Measurements from ENCODE around the gene CIROP. TPM values are rescaled to one million over a fixed set of nuclear protein-coding genes. Genes with fewer than 3 reads are reported as not detected.

Gene CIROP
- polyA plus RNA-seq, 3 donors, result not detected

- peak in 10 of 11 donors; percentile 79 to 90 (median 87) for DNase-seq (ENCODE audit: extremely low read depth in 1 of 11, low read depth in 9 of 11, low spot score in 4 of 11)
Measured at GRCh38 chr14:23057757-23058653, 46.8 kb downstream of the CIROP start.

DNA sequence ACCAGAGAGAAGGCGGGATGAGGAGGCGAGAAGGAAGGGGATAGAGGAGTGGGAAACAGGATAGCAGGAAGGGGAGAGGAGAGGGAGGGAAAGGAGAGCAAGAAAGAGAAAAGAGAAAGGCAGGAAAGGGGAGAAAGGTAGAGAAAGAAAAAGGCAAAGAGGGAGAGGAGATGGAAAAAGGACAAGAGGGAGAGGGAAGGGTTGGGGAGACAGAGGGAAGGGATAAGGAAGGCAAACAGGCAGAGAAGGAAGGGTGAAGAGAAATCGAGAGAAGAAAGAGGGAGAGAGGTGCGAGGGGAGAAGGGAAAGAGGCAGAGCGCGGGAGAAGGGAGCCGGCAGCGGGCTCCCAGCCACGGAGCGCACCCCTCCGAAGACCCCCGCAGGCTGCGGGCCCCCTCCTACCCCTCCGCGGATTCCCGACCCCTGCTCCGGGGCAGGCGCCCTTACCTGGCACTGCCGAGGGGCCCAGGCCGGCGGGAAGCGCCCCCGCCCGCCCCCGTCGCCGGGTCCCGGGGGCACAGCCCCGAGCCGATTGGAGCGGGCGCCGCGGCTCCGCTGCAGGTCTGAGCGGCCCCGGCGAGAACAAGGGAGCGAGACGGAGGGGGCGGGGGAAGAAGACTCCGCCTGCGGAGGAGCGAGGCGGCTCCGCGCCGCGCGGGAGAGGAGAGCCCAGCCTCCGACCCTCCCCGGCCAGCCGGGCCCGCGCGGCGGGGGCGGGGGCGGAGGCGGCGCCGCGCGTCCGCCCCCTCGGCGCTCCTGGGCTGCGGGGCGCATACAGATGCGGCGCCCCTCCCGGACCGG is 47.6 kb downstream of the CIROP start, which contains the start of gene CDH24:
TSS of gene CDH24 (minus strand) at position 565 of the 801 bp plus-strand sequence. CDS start 1,787 bp downstream, outside the sequence.
- peak in 8 of 11 donors; percentile 63 to 83 (median 76) for DNase-seq (ENCODE audit: extremely low read depth in 1 of 11, low read depth in 9 of 11, low spot score in 4 of 11)

- DNase-seq (ENCODE audit: extremely low read depth in 1 of 11, low read depth in 9 of 11, low spot score in 4 of 11), result no peak
Measured at GRCh38 chr14:23056145-23056955, 48.4 kb downstream of the CIROP start.

GRCh38 chr14:23055621-23056144 is 49.1 kb downstream of the CIROP start:
- DNase-seq (ENCODE audit: extremely low read depth in 1 of 11, low read depth in 9 of 11, low spot score in 4 of 11), result no peak

DNA sequence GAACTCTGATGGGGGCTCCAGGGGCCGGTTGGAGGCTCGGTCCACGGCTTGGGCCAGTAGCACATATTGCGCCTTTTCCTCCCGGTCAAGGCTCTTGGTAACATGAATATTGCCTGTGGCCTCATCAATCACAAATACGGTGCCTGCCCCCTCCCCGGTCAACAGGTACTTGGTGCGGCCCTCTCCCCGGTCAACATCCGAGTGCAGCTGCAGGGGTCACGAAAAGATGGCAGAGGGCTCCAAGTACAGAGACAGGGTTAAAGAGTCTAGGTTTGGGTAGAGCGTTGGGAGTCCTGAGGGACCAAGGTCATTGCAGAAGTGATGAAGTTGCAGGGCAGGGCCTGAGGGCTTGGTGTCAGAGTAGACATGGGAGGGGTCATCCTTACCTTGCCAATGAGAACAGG is 49.6 kb downstream of the CIROP start:
- no peak for DNase-seq (ENCODE audit: extremely low read depth in 1 of 11, low read depth in 9 of 11, low spot score in 4 of 11)

GRCh38 chr14:23054000-23054811 is 50.6 kb downstream of the CIROP start:
- DNase-seq (ENCODE audit: extremely low read depth in 1 of 11, low read depth in 9 of 11, low spot score in 4 of 11), result no peak

GRCh38 chr14:23053426-23053825 is 51.4 kb downstream of the CIROP start:
- no peak for DNase-seq (ENCODE audit: extremely low read depth in 1 of 11, low read depth in 9 of 11, low spot score in 4 of 11)

- DNase-seq (ENCODE audit: extremely low read depth in 1 of 11, low read depth in 9 of 11, low spot score in 4 of 11), result no peak
Measured at GRCh38 chr14:23052671-23053070, 52.1 kb downstream of the CIROP start.

GRCh38 chr14:23052182-23052623 is 52.6 kb downstream of the CIROP start:
- no peak for DNase-seq (ENCODE audit: extremely low read depth in 1 of 11, low read depth in 9 of 11, low spot score in 4 of 11)

DNA sequence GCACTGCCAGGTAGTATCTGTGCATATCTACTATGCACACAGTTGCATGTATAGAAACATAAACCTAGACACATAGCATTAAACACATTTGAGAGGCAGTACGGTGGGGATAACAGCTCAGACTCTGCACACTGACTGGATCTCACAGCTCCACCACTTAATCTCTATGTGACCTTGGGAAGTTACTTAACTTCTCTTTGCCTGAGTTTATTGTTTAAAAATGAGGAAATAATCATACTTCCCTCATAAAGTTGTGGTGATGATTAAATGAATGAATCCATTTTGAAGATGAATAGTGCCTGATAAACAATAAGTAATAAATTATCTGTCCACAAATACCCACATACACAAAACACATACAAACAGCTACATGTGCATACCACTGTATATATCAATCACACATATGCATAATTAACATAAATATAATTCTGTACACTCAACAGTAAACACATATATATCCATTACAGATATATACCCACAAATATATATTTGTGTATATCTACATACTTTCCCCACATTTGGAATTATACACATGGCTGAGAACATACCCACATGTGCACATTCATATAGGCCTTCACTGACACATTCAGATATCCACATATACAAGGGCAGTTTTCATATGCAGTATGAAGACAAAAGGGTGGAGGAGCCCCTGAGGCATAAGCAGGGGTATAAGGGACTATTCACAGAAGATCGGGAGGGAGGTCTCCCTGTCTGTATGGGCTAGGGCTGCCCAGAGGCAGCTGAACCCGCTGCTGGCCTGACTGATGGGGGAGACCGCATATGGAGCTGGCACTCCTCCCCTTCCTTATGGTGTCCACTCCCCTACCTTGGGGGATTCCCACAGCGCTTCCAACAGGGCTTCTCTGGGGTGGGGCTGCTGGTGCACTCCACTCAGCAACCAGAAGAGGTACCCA is 53.4 kb downstream of the CIROP start:
- DNase-seq (ENCODE audit: extremely low read depth in 1 of 11, low read depth in 9 of 11, low spot score in 4 of 11), result no peak

Other genes with a start within 250 kb of the CIROP start
- gene LRP10, start 233.2 kb downstream of the CIROP start, polyA plus RNA-seq (ENCODE audit: insufficient read length in 3 of 3), result 10 to 100 TPM; 71.4 to 94.4 (median 83.1) TPM
- gene REM2, start 221.8 kb downstream of the CIROP start, polyA plus RNA-seq (ENCODE audit: insufficient read length in 3 of 3), result 1 to 10 TPM; 1.5 to 1.9 (median 1.5) TPM
- 100 to 1,000 TPM; 111 to 140 (median 120) TPM for gene RBM23, start 185.8 kb downstream of the CIROP start, polyA plus RNA-seq (ENCODE audit: insufficient read length in 3 of 3)
- gene PRMT5, start 175.6 kb downstream of the CIROP start, polyA plus RNA-seq (ENCODE audit: insufficient read length in 3 of 3), result 100 to 1,000 TPM; 147 to 158 (median 149) TPM
- 10 to 100 TPM; 53.3 to 58.6 (median 57.0) TPM for gene HAUS4, start 147.9 kb downstream of the CIROP start, polyA plus RNA-seq (ENCODE audit: insufficient read length in 3 of 3)
- gene AJUBA, start 122.4 kb downstream of the CIROP start, polyA plus RNA-seq (ENCODE audit: insufficient read length in 3 of 3), result 100 to 1,000 TPM in 1 of 3 donors, 10 to 100 TPM in 2; 80.7 to 100 (median 95.1) TPM
- gene C14orf93, start 94.8 kb downstream of the CIROP start, polyA plus RNA-seq (ENCODE audit: insufficient read length in 3 of 3), result 10 to 100 TPM; 18.5 to 24.4 (median 19.0) TPM
- 100 to 1,000 TPM; 203 to 259 (median 237) TPM for gene PSMB5, start 70.1 kb downstream of the CIROP start, polyA plus RNA-seq (ENCODE audit: insufficient read length in 3 of 3)
- gene PSMB11, start 62.8 kb downstream of the CIROP start, polyA plus RNA-seq (ENCODE audit: insufficient read length in 3 of 3), result not detected
- 10 to 100 TPM; 21.7 to 37.3 (median 29.0) TPM for gene CDH24, start 47.5 kb downstream of the CIROP start, polyA plus RNA-seq (ENCODE audit: insufficient read length in 3 of 3)
- gene ACIN1, start 9.9 kb downstream of the CIROP start, polyA plus RNA-seq (ENCODE audit: insufficient read length in 3 of 3), result 100 to 1,000 TPM; 253 to 342 (median 271) TPM
- gene C14orf119, start 9.5 kb downstream of the CIROP start, polyA plus RNA-seq (ENCODE audit: insufficient read length in 3 of 3), result 10 to 100 TPM; 68.8 to 88.5 (median 86.0) TPM
- gene CEBPE, start 14.3 kb upstream of the CIROP start, polyA plus RNA-seq (ENCODE audit: insufficient read length in 3 of 3), result under 1 TPM; 0.15 to 0.22 (median 0.16) TPM
- 100 to 1,000 TPM in 1 of 3 donors, 10 to 100 TPM in 2; 75.9 to 120 (median 82.9) TPM for gene SLC7A8, start 78.7 kb upstream of the CIROP start, polyA plus RNA-seq (ENCODE audit: insufficient read length in 3 of 3)
- 1 to 10 TPM; 1.0 to 1.8 (median 1.1) TPM for gene RNF212B, start 132.9 kb upstream of the CIROP start, polyA plus RNA-seq (ENCODE audit: insufficient read length in 3 of 3)
- 10 to 100 TPM; 27.8 to 29.8 (median 27.9) TPM for gene HOMEZ, start 181.1 kb upstream of the CIROP start, polyA plus RNA-seq (ENCODE audit: insufficient read length in 3 of 3)
- gene PPP1R3E, start 197.9 kb upstream of the CIROP start, polyA plus RNA-seq (ENCODE audit: insufficient read length in 3 of 3), result 10 to 100 TPM; 23.1 to 37.8 (median 28.2) TPM
- gene BCL2L2, start 201.8 kb upstream of the CIROP start, polyA plus RNA-seq (ENCODE audit: insufficient read length in 3 of 3), result 10 to 100 TPM; 41.3 to 49.8 (median 41.7) TPM
- 100 to 1,000 TPM; 274 to 348 (median 280) TPM for gene PABPN1, start 216.5 kb upstream of the CIROP start, polyA plus RNA-seq (ENCODE audit: insufficient read length in 3 of 3)
- 10 to 100 TPM; 50.0 to 79.3 (median 58.6) TPM for gene SLC22A17, start 247.9 kb upstream of the CIROP start, polyA plus RNA-seq (ENCODE audit: insufficient read length in 3 of 3)